ENCODE data around the gene SERPINA1. TPM values are rescaled to one million over a fixed set of nuclear protein-coding genes. Genes with fewer than 3 reads are reported as not detected.

SERPINA1 gene
- total RNA-seq, 1 experiment from 2014 or later = 4.9 TPM

GRCh38 chr14:94345344-94346064 lies 42.9 kb downstream of the SERPINA1 start:
- DNase-seq (ENCODE audit: low read depth, low spot score) = peak; percentile 41
- intact Hi-C loops (cut with micrococcal nuclease; ENCODE audit: unreplicated experiment) = no loop called here

GRCh38 chr14:94344389-94344788 lies 44.0 kb downstream of the SERPINA1 start:
- no peak for DNase-seq (ENCODE audit: low read depth, low spot score)
- no peaks in the 10 kb centered on the region for H3K9me3 ChIP-seq (ENCODE audit: control insufficient read depth, insufficient read depth, low read depth, low read length)
- in situ Hi-C loops (cut with HindIII; ENCODE audit: low pct_unique_long_range_greater_than_20kb, low sequenced_read_pairs) (no loop called here), intact Hi-C loops (cut with micrococcal nuclease; ENCODE audit: unreplicated experiment) (no loop called here)
- no TSS peak for BruUV-seq (replicated peaks)
- H3K4me1 ChIP-seq (ENCODE audit: control insufficient read depth, insufficient read depth, low read length) = no peaks in the 10 kb centered on the region; the same call in 1 of the 2 replicates
- ChIA-PET POLR2A (no interaction called here), CTCF (no interaction called here)
- no peak for ATAC-seq
- H3K27ac ChIP-seq (ENCODE audit: low read length) = no peak overlapping the region
- H3K4me3 ChIP-seq (ENCODE audit: low read depth in 2 of 2, low read length in 2 of 2) = no peak overlapping the region
- H3K27me3 ChIP-seq (ENCODE audit: control insufficient read depth, insufficient read depth, low read length) = no peaks in the 10 kb centered on the region
- no peak for TF ChIP-seq POLR2AphosphoS5 (IDR thresholded peaks at IDR 0.05; ENCODE audit: low read depth, low read length)
- TF ChIP-seq SIN3A (IDR thresholded peaks at IDR 0.05; ENCODE audit: borderline replicate concordance, insufficient read depth, low read depth, low read length) = no peak
- TF ChIP-seq, protein P1, sequence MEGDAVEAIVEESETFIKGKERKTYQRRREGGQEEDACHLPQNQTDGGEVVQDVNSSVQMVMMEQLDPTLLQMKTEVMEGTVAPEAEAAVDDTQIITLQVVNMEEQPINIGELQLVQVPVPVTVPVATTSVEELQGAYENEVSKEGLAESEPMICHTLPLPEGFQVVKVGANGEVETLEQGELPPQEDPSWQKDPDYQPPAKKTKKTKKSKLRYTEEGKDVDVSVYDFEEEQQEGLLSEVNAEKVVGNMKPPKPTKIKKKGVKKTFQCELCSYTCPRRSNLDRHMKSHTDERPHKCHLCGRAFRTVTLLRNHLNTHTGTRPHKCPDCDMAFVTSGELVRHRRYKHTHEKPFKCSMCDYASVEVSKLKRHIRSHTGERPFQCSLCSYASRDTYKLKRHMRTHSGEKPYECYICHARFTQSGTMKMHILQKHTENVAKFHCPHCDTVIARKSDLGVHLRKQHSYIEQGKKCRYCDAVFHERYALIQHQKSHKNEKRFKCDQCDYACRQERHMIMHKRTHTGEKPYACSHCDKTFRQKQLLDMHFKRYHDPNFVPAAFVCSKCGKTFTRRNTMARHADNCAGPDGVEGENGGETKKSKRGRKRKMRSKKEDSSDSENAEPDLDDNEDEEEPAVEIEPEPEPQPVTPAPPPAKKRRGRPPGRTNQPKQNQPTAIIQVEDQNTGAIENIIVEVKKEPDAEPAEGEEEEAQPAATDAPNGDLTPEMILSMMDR (IDR thresholded peaks at IDR 0.05) = no peak
- H3K36me3 ChIP-seq (ENCODE audit: control insufficient read depth, insufficient read depth, low read length) = no peaks in the 10 kb centered on the region

More at GRCh38 chr14:94345344-94346064, 42.9 kb downstream of the SERPINA1 start:
- ATAC-seq = no peak
- H3K4me1 ChIP-seq (ENCODE audit: control insufficient read depth, insufficient read depth, low read length) = no peaks in the 10 kb centered on the region; the same call in 1 of the 2 replicates
- ChIA-PET POLR2A (no interaction called here), CTCF (no interaction called here)
- H3K9me3 ChIP-seq (ENCODE audit: control insufficient read depth, insufficient read depth, low read depth, low read length) = no peaks in the 10 kb centered on the region
- in situ Hi-C loops (cut with HindIII; ENCODE audit: low pct_unique_long_range_greater_than_20kb, low sequenced_read_pairs) = no loop called here
- H3K27ac ChIP-seq (ENCODE audit: low read length) = no peak overlapping the region
- H3K4me3 ChIP-seq (ENCODE audit: low read depth in 2 of 2, low read length in 2 of 2) = no peak overlapping the region
- no peaks in the 10 kb centered on the region for H3K36me3 ChIP-seq (ENCODE audit: control insufficient read depth, insufficient read depth, low read length)
- no TSS peak for BruUV-seq (replicated peaks)
- H3K27me3 ChIP-seq (ENCODE audit: control insufficient read depth, insufficient read depth, low read length) = no peaks in the 10 kb centered on the region
- no peak for TF ChIP-seq SIN3A (IDR thresholded peaks at IDR 0.05; ENCODE audit: borderline replicate concordance, insufficient read depth, low read depth, low read length)

DNA sequence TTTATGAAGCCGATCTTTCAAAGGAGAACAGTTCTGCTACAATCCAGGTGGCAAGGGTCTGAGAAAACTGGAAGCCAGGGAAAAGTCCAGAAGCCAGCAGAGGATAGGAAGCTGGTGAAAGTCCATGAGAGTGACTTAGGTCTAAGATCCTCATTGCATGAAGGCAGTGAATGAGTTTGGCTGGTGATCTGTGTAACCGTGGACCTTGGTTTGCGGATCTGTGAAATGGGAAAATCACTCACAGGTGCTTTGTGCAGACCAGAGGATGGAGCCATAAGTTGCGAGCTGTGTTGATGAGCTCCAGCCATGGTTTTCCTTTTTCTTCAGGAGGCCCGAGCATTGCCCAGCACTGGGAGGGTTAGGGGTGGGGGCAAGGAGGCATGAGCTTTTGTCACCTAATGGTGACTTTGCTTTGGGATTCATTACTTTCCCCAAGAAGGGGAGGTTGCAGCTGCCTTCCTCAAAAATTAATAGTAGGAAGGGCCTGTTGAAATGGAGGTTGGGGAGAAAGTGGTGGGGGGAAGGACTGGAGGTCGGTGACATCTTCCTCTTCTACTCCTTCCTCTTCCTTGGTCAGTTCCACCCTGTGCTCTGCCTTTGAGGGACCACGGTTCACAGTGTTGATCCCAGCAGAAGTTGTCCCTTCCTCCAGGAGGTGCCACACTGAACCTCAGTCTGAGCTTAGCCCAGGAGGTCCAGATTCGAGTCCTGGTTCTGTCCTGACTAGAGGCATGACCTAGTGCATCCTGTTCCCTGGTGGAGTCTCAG lies 45.0 kb downstream of the SERPINA1 start:
- BruUV-seq (replicated peaks) = no TSS peak
- no peak overlapping the region for H3K27ac ChIP-seq (ENCODE audit: low read length)
- in situ Hi-C loops (cut with HindIII; ENCODE audit: low pct_unique_long_range_greater_than_20kb, low sequenced_read_pairs) = no loop called here
- POLR2A ChIA-PET = no interaction called here
- ATAC-seq (no peak), DNase-seq (ENCODE audit: low read depth, low spot score) (no peak)
- TF ChIP-seq SIN3A (IDR thresholded peaks at IDR 0.05; ENCODE audit: borderline replicate concordance, insufficient read depth, low read depth, low read length) = no peak
- TF ChIP-seq, protein P1 (IDR thresholded peaks at IDR 0.05) = no peak
- no peak for TF ChIP-seq REST (IDR thresholded peaks at IDR 0.05; ENCODE audit: insufficient read depth in 1 of 2, low read depth in 2 of 2, low read length in 1 of 2)
- no peak for TF ChIP-seq POLR2AphosphoS5 (IDR thresholded peaks at IDR 0.05; ENCODE audit: low read depth, low read length)
- no peak for TF ChIP-seq TCF7L2 (IDR thresholded peaks at IDR 0.05; ENCODE audit: low read depth, low read length)
- H3K27me3 ChIP-seq (ENCODE audit: control insufficient read depth, insufficient read depth, low read length) = no peaks in the 10 kb centered on the region
- H3K9me3 ChIP-seq (ENCODE audit: control insufficient read depth, insufficient read depth, low read depth, low read length) = no peaks in the 10 kb centered on the region
- H3K4me1 ChIP-seq (ENCODE audit: control insufficient read depth, insufficient read depth, low read length) = no peaks in the 10 kb centered on the region; the same call in 1 of the 2 replicates
- no peak overlapping the region for H3K4me3 ChIP-seq (ENCODE audit: low read depth in 2 of 2, low read length in 2 of 2)
- CTCF ChIA-PET = no interaction called here
- intact Hi-C loops (cut with micrococcal nuclease; ENCODE audit: unreplicated experiment) = no loop called here
- no peaks in the 10 kb centered on the region for H3K36me3 ChIP-seq (ENCODE audit: control insufficient read depth, insufficient read depth, low read length)

All from Panc1 (cell line).